ENCODE results near the gene AGBL4.

Gene AGBL4

GRCh38 chr1:49364676-49365075 is 659.1 kb downstream of the AGBL4 start:
- no peaks in the 10 kb centered on the region for H3K27me3 ChIP-seq
- H3K9me3 ChIP-seq, result no peaks in the 10 kb centered on the region
- H3K4me1 ChIP-seq, result no peaks in the 10 kb centered on the region
- no peak for TF ChIP-seq CTCF (IDR thresholded peaks at IDR 0.05)
- H3K27ac ChIP-seq, result no peak overlapping the region
- no peak for DNase-seq
- no peak overlapping the region for H3K4me3 ChIP-seq
- intact Hi-C loops (cut with DNase I; ENCODE audit: low total_unique reads), result no loop called here
- H3K36me3 ChIP-seq, result no peaks in the 10 kb centered on the region

- TF ChIP-seq CTCF (IDR thresholded peaks at IDR 0.05), result no peak
- no peak for DNase-seq
- no peaks in the 10 kb centered on the region for H3K27me3 ChIP-seq
- no peak overlapping the region for H3K27ac ChIP-seq
- no peak overlapping the region for H3K4me3 ChIP-seq
- no peaks in the 10 kb centered on the region for H3K9me3 ChIP-seq
- no peaks in the 10 kb centered on the region for H3K36me3 ChIP-seq
- intact Hi-C loops (cut with DNase I; ENCODE audit: low total_unique reads), result no loop called here
- no peaks in the 10 kb centered on the region for H3K4me1 ChIP-seq
These were observed 660.1 kb downstream of the AGBL4 start for GRCh38 chr1:49363628-49364027.

GRCh38 chr1:49358036-49358435 is 665.7 kb downstream of the AGBL4 start:
- Histone ChIP-seq H3K4me1 (no peaks in the 10 kb centered on the region), H3K27me3 (no peaks in the 10 kb centered on the region), H3K9me3 (no peaks in the 10 kb centered on the region), H3K27ac (no peak overlapping the region), H3K4me3 (no peak overlapping the region), H3K36me3 (no peaks in the 10 kb centered on the region)
- DNase-seq, result no peak
- intact Hi-C loops (cut with DNase I; ENCODE audit: low total_unique reads), result no loop called here
- TF ChIP-seq CTCF (IDR thresholded peaks at IDR 0.05), result no peak

- no peaks in the 10 kb centered on the region for H3K4me1 ChIP-seq
- no peak overlapping the region for H3K27ac ChIP-seq
- no peak for DNase-seq
- H3K9me3 ChIP-seq, result no peaks in the 10 kb centered on the region
- intact Hi-C loops (cut with DNase I; ENCODE audit: low total_unique reads), result no loop called here
- no peaks in the 10 kb centered on the region for H3K27me3 ChIP-seq
- TF ChIP-seq CTCF (IDR thresholded peaks at IDR 0.05), result no peak
- no peak overlapping the region for H3K4me3 ChIP-seq
- H3K36me3 ChIP-seq, result no peaks in the 10 kb centered on the region
These were observed 667.2 kb downstream of the AGBL4 start for GRCh38 chr1:49356594-49356993.

- no peak for TF ChIP-seq CTCF (IDR thresholded peaks at IDR 0.05)
- intact Hi-C loops (cut with DNase I; ENCODE audit: low total_unique reads), result no loop called here
- H3K4me1 ChIP-seq, result no peaks in the 10 kb centered on the region
These were observed 672.0 kb downstream of the AGBL4 start for GRCh38 chr1:49351768-49352167.

GRCh38 chr1:49346767-49347349 is 676.9 kb downstream of the AGBL4 start:
- no peak overlapping the region for H3K27ac ChIP-seq
- intact Hi-C loops (cut with DNase I; ENCODE audit: low total_unique reads), result no loop called here
- H3K4me1 ChIP-seq, result no peaks in the 10 kb centered on the region
- DNase-seq, result no peak
- H3K4me3 ChIP-seq, result no peak overlapping the region
- no peaks in the 10 kb centered on the region for H3K36me3 ChIP-seq
- no peaks in the 10 kb centered on the region for H3K27me3 ChIP-seq
- no peaks in the 10 kb centered on the region for H3K9me3 ChIP-seq
- no peak for TF ChIP-seq CTCF (IDR thresholded peaks at IDR 0.05)

More at GRCh38 chr1:49351768-49352167, 672.0 kb downstream of the AGBL4 start:
- H3K27me3 ChIP-seq, result no peaks in the 10 kb centered on the region
- no peak overlapping the region for H3K27ac ChIP-seq
- no peaks in the 10 kb centered on the region for H3K9me3 ChIP-seq
- no peak overlapping the region for H3K4me3 ChIP-seq
- no peak for DNase-seq
- no peaks in the 10 kb centered on the region for H3K36me3 ChIP-seq
